ENCODE results near the gene EIF6. TPM values are rescaled to one million over a fixed set of nuclear protein-coding genes. Genes with fewer than 3 reads are reported as not detected.

The EIF6 gene
- total RNA-seq, 1 experiment from 2014 or later: 255 TPM

GRCh38 chr20:35288325-35289060 is 3.9 kb upstream of the EIF6 start:
- no peaks in the 10 kb centered on the region for H3K9me2 ChIP-seq (ENCODE audit: insufficient read depth)
- intact Hi-C loops (cut with micrococcal nuclease; ENCODE audit: unreplicated experiment): no loop called here
- ChIA-PET POLR2A (ENCODE audit: unreplicated experiment) (interaction anchor here (0.6 kb wide), 1 partner anchor 1719 kb away, joined by 4 read pairs; no protein-coding TSS in a partner anchor), CTCF (interaction anchor here (0.6 kb wide), 1 partner anchor 99 kb away, joined by 4 read pairs; no protein-coding TSS in a partner anchor)
- no peak overlapping the region for H3K27ac ChIP-seq
- peaks cover 7% of the 10 kb centered on the region; the same call in 1 of the 2 replicates for H3F3A ChIP-seq (ENCODE audit: insufficient read depth, low read depth)
- H3K36me3 ChIP-seq (ENCODE audit: low read depth): no peaks in the 10 kb centered on the region; the same call in 1 of the 2 replicates
- no peak for DNase-seq
- no peak overlapping the region for H2AFZ ChIP-seq
- H3K4me1 ChIP-seq (replicated peaks; ENCODE audit: insufficient read depth): peaks cover under 1% of the 10 kb centered on the region; the same call in 1 of the 2 replicates
- peaks cover 9% of the 10 kb centered on the region for H3K79me2 ChIP-seq (ENCODE audit: low read depth)
- TF ChIP-seq EZH2 (IDR thresholded peaks at IDR 0.05; ENCODE audit: low read depth) (no peak), CTCF (conservative IDR thresholded peaks at IDR 0.05) (no peak)
- H4K20me1 ChIP-seq (ENCODE audit: insufficient read depth): peaks cover 2% of the 10 kb centered on the region; the same call in 1 of the 2 replicates
- no TSS peak for BruUV-seq (replicated peaks)
- no peaks in the 10 kb centered on the region for H3K27me3 ChIP-seq (ENCODE audit: insufficient read depth, low read depth)
- H3K4me3 ChIP-seq: no peak overlapping the region
- no peaks in the 10 kb centered on the region for H3K9me3 ChIP-seq (ENCODE audit: insufficient read depth, low read depth)
- H3K4me2 ChIP-seq: no peak overlapping the region

- H3K27ac ChIP-seq: no peak overlapping the region
- no TSS peak for BruUV-seq (replicated peaks)
- ChIA-PET CTCF (interaction anchor here (0.5 to 0.6 kb wide), 2 partner anchors 100 to 454 kb away, joined by 3 to 4 read pairs; no protein-coding TSS in a partner anchor), POLR2A (ENCODE audit: unreplicated experiment) (interaction anchor here (0.6 kb wide), 1 partner anchor 16 kb away, joined by 3 read pairs; no protein-coding TSS in a partner anchor)
- peaks cover 9% of the 10 kb centered on the region for H3K4me1 ChIP-seq (replicated peaks; ENCODE audit: insufficient read depth)
- H3K4me3 ChIP-seq: no peak overlapping the region
- TF ChIP-seq EZH2 (IDR thresholded peaks at IDR 0.05; ENCODE audit: low read depth) (no peak), CTCF (conservative IDR thresholded peaks at IDR 0.05) (no peak)
- H3K9me2 ChIP-seq (ENCODE audit: insufficient read depth): no peaks in the 10 kb centered on the region
- peaks cover 4% of the 10 kb centered on the region; the same call in 1 of the 2 replicates for H4K20me1 ChIP-seq (ENCODE audit: insufficient read depth)
- intact Hi-C loops (cut with micrococcal nuclease; ENCODE audit: unreplicated experiment): no loop called here
- no peak overlapping the region for H3K4me2 ChIP-seq
- H2AFZ ChIP-seq: no peak overlapping the region
- H3F3A ChIP-seq (ENCODE audit: insufficient read depth, low read depth): peaks cover 14% of the 10 kb centered on the region; the same call in 1 of the 2 replicates
- H3K79me2 ChIP-seq (ENCODE audit: low read depth): peaks cover 16% of the 10 kb centered on the region
- no peak for DNase-seq
- H3K27me3 ChIP-seq (ENCODE audit: insufficient read depth, low read depth): no peaks in the 10 kb centered on the region
- H3K9me3 ChIP-seq (ENCODE audit: insufficient read depth, low read depth): no peaks in the 10 kb centered on the region
- no peaks in the 10 kb centered on the region; the same call in 1 of the 2 replicates for H3K36me3 ChIP-seq (ENCODE audit: low read depth)
Observed at GRCh38 chr20:35287509-35288324, 3.1 kb upstream of the EIF6 start.

GRCh38 chr20:35286899-35287508 is 2.4 kb upstream of the EIF6 start:
- Histone ChIP-seq H3K4me3 (no peak overlapping the region), H3K27me3 (ENCODE audit: insufficient read depth, low read depth) (no peaks in the 10 kb centered on the region), H3K79me2 (ENCODE audit: low read depth) (peaks cover 24% of the 10 kb centered on the region), H3K4me1 (replicated peaks; ENCODE audit: insufficient read depth) (peaks cover 15% of the 10 kb centered on the region), H3F3A (ENCODE audit: insufficient read depth, low read depth) (peaks cover 21% of the 10 kb centered on the region), H2AFZ (no peak overlapping the region), H3K27ac (no peak overlapping the region), H3K4me2 (no peak overlapping the region), H4K20me1 (ENCODE audit: insufficient read depth) (peaks cover 10% of the 10 kb centered on the region; the same call in 1 of the 2 replicates), H3K36me3 (ENCODE audit: low read depth) (peaks cover 6% of the 10 kb centered on the region), H3K9me2 (ENCODE audit: insufficient read depth) (no peaks in the 10 kb centered on the region), H3K9me3 (ENCODE audit: insufficient read depth, low read depth) (no peaks in the 10 kb centered on the region)
- intact Hi-C loops (cut with micrococcal nuclease; ENCODE audit: unreplicated experiment): no loop called here
- no peak for DNase-seq
- ChIA-PET POLR2A (ENCODE audit: unreplicated experiment) (interaction anchor here (0.6 kb wide), 1 partner anchor 17 kb away, joined by 3 read pairs; no protein-coding TSS in a partner anchor), CTCF (interaction anchor here (0.5 kb wide), 1 partner anchor 453 kb away, joined by 3 read pairs; no protein-coding TSS in a partner anchor)
- TF ChIP-seq CTCF (conservative IDR thresholded peaks at IDR 0.05): no peak
- no TSS peak for BruUV-seq (replicated peaks)

Data from PC-9 (cell line).